Measurements from ENCODE around the gene MRPL28.
A peak's percentile ranks its signal among the peaks of the same experiment; 100 is the strongest.

Gene MRPL28

GRCh38 chr16:361872-362701 lies 8.3 kb downstream of the MRPL28 start:
- TF ChIP-seq CTCF (IDR thresholded peaks at IDR 0.05; ENCODE audit: poor library complexity, severe bottlenecking), result peak; percentile 92
- no peaks in the 10 kb centered on the region for H3K27me3 ChIP-seq (ENCODE audit: insufficient read depth, poor library complexity, severe bottlenecking)
- H3K4me3 ChIP-seq (ENCODE audit: severe bottlenecking), result no peak overlapping the region
- H3K9me3 ChIP-seq (ENCODE audit: severe bottlenecking), result no peaks in the 10 kb centered on the region
- DNase-seq (ENCODE audit: low spot score) (no peak), ATAC-seq (ENCODE audit: low read depth) (peak; percentile 92)
- no peak overlapping the region for H3K27ac ChIP-seq (ENCODE audit: poor library complexity, severe bottlenecking)
- H3K4me1 ChIP-seq (ENCODE audit: insufficient read depth, poor library complexity, severe bottlenecking), result no peaks in the 10 kb centered on the region
- peaks cover 6% of the 10 kb centered on the region; the same call in 1 of the 2 replicates for H3K36me3 ChIP-seq (ENCODE audit: low read depth)

- Histone ChIP-seq H3K27me3 (ENCODE audit: insufficient read depth, poor library complexity, severe bottlenecking) (no peaks in the 10 kb centered on the region), H3K9me3 (ENCODE audit: severe bottlenecking) (no peaks in the 10 kb centered on the region), H3K36me3 (ENCODE audit: low read depth) (peaks cover under 1% of the 10 kb centered on the region; the same call in 1 of the 2 replicates), H3K4me3 (ENCODE audit: severe bottlenecking) (no peak overlapping the region), H3K27ac (ENCODE audit: poor library complexity, severe bottlenecking) (no peak overlapping the region), H3K4me1 (ENCODE audit: insufficient read depth, poor library complexity, severe bottlenecking) (no peaks in the 10 kb centered on the region)
- DNase-seq (ENCODE audit: low spot score) (no peak), ATAC-seq (ENCODE audit: low read depth) (no peak)
- TF ChIP-seq CTCF (IDR thresholded peaks at IDR 0.05; ENCODE audit: poor library complexity, severe bottlenecking), result no peak
Measured at GRCh38 chr16:361341-361871, 8.9 kb downstream of the MRPL28 start.

- no peak for ATAC-seq (ENCODE audit: low read depth)
Measured at GRCh38 chr16:360698-361336, 9.5 kb downstream of the MRPL28 start.

GRCh38 chr16:359871-360697 lies 10.3 kb downstream of the MRPL28 start:
- ATAC-seq (ENCODE audit: low read depth) (no peak), DNase-seq (ENCODE audit: low spot score) (no peak)
- TF ChIP-seq CTCF (IDR thresholded peaks at IDR 0.05; ENCODE audit: poor library complexity, severe bottlenecking), result no peak
- Histone ChIP-seq H3K36me3 (ENCODE audit: low read depth) (no peaks in the 10 kb centered on the region), H3K9me3 (ENCODE audit: severe bottlenecking) (no peaks in the 10 kb centered on the region), H3K27me3 (ENCODE audit: insufficient read depth, poor library complexity, severe bottlenecking) (no peaks in the 10 kb centered on the region), H3K4me3 (ENCODE audit: severe bottlenecking) (no peak overlapping the region), H3K27ac (ENCODE audit: poor library complexity, severe bottlenecking) (no peak overlapping the region), H3K4me1 (ENCODE audit: insufficient read depth, poor library complexity, severe bottlenecking) (no peaks in the 10 kb centered on the region)

More at GRCh38 chr16:360698-361336, 9.5 kb downstream of the MRPL28 start:
- H3K9me3 ChIP-seq (ENCODE audit: severe bottlenecking), result no peaks in the 10 kb centered on the region
- no peak for TF ChIP-seq CTCF (IDR thresholded peaks at IDR 0.05; ENCODE audit: poor library complexity, severe bottlenecking)
- no peak overlapping the region for H3K4me3 ChIP-seq (ENCODE audit: severe bottlenecking)
- H3K27me3 ChIP-seq (ENCODE audit: insufficient read depth, poor library complexity, severe bottlenecking), result no peaks in the 10 kb centered on the region
- H3K27ac ChIP-seq (ENCODE audit: poor library complexity, severe bottlenecking), result no peak overlapping the region
- no peaks in the 10 kb centered on the region for H3K36me3 ChIP-seq (ENCODE audit: low read depth)
- no peaks in the 10 kb centered on the region for H3K4me1 ChIP-seq (ENCODE audit: insufficient read depth, poor library complexity, severe bottlenecking)
- DNase-seq (ENCODE audit: low spot score), result no peak

Data from RWPE2 (cell line).